ENCODE data around the gene PCMT1.

PCMT1 gene

GRCh38 chr6:149856256-149856994, 106.9 kb downstream of the PCMT1 start:
- no peak for DNase-seq

DNA sequence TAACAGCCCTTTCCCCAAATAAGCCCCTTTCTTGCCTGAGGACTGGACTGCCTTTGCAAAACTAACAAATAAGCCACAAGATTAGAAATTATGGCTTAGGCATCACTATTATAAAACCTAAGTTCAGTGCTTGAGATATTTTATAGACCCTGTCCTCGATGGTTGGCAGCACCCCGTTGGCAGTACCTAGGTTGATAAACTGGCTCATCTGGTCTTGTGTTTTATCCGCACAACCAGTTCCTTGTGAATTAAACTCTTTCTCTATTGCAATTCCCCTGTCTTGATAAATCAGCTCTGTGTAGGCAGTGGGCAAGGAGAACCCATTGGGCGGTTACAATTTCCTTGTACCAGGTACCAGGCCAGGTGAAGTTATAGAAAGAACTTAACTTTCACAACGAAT, 108.0 kb downstream of the PCMT1 start:
- DNase-seq = no peak

- DNase-seq = peak; percentile 53
These were observed 109.8 kb downstream of the PCMT1 start for GRCh38 chr6:149859368-149859767.

- DNase-seq = no peak
These were observed 110.4 kb downstream of the PCMT1 start for GRCh38 chr6:149859938-149860337.

DNA sequence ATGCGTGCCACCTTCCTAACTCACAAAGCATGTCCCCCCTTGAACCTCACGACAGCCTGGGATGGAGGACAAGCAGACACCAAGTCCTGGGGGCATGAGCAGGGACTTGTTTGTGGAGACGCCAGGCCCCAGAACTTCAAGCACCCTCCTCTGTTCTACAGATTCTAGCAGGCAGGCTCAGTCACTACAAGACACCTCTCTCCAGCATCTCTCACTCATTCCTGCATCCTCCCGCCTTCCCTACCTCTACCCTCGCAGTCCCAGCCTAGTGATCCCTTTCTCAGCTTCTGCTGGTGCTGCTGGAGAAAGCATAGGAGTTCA, 110.9 kb downstream of the PCMT1 start:
- DNase-seq = no peak

All from fibroblast of upper back skin (primary cell).